ENCODE measurements around the gene MICALL2.

Gene MICALL2

DNA sequence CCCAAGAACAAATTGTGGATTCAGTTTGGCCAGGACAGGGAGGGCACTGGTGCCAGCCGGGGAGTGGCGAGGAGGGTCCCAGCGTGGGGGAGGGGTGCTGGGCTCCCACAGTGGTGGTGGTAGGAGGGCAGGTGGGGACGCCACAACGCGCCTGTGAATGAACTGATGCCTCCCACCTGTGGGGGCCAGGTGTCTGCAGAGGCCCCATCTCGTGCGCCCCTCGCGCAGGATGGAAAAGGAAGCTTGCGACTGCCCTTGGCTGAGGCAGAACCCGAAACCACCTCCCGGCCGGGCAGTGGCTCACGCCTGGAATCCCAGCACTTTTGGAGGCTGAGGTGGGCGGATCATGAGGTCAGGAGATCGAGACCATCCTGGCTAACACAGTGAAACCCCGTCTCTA is 72.0 kb downstream of the MICALL2 start:
- peaks cover 53% of the 10 kb centered on the region for H3K27me3 Mint-ChIP-seq
- H3K4me1 Mint-ChIP-seq (ENCODE audit: low read depth), result no peaks in the 10 kb centered on the region
- peaks cover 5% of the 10 kb centered on the region for H3K9me3 Mint-ChIP-seq
- no peaks in the 10 kb centered on the region for H3K36me3 Mint-ChIP-seq (ENCODE audit: low read depth)
- no peak for DNase-seq
- no peak overlapping the region for H3K4me3 Mint-ChIP-seq
- H3K27ac Mint-ChIP-seq, result no peak overlapping the region

DNA sequence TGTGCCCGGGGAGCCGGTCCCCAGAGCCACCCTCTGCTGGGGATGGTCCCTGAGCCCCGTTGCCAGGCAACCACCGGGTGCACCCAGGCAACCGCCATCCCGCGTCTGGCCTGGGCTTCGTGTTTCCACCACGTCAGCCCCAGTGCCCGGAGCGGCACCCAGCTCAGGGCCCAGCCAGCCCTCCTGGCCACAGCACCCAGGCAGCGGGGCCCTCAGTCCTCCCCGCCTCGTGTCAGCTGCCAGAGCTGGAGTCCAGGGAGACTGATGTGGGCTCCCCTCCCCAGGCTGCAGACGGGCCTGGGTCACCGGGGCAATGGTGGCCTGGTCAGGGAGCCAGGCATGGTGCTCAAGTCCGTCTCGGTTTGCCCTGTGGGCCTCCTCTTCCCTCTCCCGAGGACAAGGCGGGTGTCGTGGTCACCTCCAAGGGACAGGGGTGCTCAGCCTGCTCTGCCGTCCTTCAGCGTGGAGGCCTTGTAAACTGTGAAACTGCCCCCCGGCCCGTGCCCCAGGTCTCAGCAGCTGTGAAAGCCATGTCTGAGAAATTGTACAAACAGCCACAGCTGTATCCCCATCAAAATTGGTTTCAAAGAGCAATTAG is 72.5 kb downstream of the MICALL2 start:
- H3K27ac Mint-ChIP-seq, result no peak overlapping the region
- no peaks in the 10 kb centered on the region for H3K36me3 Mint-ChIP-seq (ENCODE audit: low read depth)
- H3K4me1 Mint-ChIP-seq (ENCODE audit: low read depth), result no peaks in the 10 kb centered on the region
- H3K4me3 Mint-ChIP-seq, result no peak overlapping the region
- peaks cover 5% of the 10 kb centered on the region for H3K9me3 Mint-ChIP-seq
- DNase-seq, result no peak
- H3K27me3 Mint-ChIP-seq, result peaks cover 48% of the 10 kb centered on the region

GRCh38 chr7:1385809-1386622 is 73.3 kb downstream of the MICALL2 start:
- Mint-ChIP-seq H3K27me3 (peaks cover 42% of the 10 kb centered on the region), H3K36me3 (ENCODE audit: low read depth) (no peaks in the 10 kb centered on the region), H3K27ac (no peak overlapping the region), H3K4me1 (ENCODE audit: low read depth) (no peaks in the 10 kb centered on the region), H3K4me3 (no peak overlapping the region), H3K9me3 (no peaks in the 10 kb centered on the region)
- DNase-seq, result no peak

GRCh38 chr7:1385086-1385808 is 74.0 kb downstream of the MICALL2 start:
- Mint-ChIP-seq H3K4me1 (ENCODE audit: low read depth) (no peaks in the 10 kb centered on the region), H3K36me3 (ENCODE audit: low read depth) (no peaks in the 10 kb centered on the region), H3K9me3 (no peaks in the 10 kb centered on the region), H3K27me3 (peaks cover 39% of the 10 kb centered on the region), H3K27ac (no peak overlapping the region), H3K4me3 (no peak overlapping the region)
- DNase-seq, result no peak

Measured in activated T-cell treated with anti-CD3 and anti-CD28 coated beads, Interleukin-2, amount 50 U/mL, for 24 hours (primary cell).